ENCODE results near the gene ATF4. TPM values are rescaled to one million over a fixed set of nuclear protein-coding genes. Genes with fewer than 3 reads are reported as not detected.
"Not testable (repeated sequence)": the region's sequence is repeated elsewhere in the genome, so short reads cannot be mapped to it uniquely, and the experiment has no call there.

ATF4 gene
- polyA plus RNA-seq, 4 donors, result 274 to 319 (median 300) TPM

DNA sequence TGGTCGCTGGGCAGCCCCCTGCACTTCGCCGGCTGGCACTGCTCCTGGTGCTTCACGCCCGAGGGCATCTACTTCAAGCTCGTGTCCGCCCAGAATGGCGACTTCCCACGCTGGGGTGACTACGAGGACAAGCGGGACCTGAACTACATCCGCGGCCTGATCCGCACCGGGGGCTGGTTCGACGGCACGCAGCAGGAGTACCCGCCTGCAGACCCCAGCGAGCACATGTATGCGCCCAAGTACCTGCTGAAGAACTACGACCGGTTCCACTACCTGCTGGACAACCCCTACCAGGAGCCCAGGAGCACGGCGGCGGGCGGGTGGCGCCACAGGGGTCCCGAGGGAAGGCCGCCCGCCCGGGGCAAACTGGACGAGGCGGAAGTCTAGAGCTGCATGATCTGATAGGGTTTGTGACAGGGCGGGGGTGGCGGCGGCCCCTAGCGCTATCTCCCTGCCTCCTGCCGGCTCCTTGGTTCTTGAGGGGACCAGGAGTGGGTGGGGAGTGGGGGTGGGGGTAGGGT, 31.7 kb upstream of the ATF4 start:
- no peak for DNase-seq (ENCODE audit: low read depth in 4 of 4, low spot score in 2 of 4)

DNA sequence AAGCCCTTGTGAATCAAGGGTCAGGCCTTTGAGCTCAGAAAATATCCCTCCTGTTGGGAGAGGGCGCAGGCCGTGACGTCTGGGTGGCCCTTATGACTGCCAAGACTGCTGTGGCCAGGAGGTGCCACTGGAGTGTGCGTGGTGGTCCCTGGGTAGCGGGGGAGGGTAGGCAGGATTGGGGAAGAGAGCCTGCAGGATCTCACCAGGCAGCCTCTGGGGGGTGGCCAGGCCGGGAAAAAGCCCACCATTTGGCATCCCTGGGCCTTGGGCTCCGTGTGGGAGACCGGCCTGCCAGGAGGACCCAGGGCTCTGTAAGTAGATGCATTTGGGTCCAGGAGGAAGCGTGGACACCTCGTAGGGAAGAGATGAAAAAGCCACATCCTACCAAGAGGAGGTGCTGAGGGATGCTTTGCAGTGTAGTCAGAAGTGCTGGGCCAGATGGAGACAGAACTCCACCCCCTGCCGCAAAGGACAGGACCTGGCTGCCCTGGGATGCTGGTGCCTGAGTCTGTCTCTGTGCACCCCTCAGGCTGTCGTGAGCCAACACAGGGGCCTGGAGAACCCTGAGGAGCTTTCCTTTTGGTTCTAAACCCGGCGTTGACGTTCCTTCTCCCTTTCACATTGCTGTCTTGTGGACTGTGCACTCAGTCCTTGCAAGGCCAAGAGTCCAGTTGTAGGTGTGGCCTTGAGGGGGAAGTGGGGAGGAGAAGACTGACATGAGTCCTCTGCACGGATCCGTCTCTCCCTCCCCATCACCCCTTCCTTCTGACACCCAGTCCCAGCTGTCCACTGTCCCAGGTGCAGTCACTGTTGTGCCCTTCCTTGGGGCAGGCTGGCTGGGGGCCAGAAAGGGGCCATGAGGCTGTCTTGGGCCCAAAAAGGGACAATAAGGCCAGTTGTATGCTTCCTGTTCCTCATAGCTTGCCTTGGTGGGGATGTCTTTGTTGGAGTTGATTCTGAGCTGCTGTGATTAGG, 31.0 kb upstream of the ATF4 start:
- no peak for DNase-seq (ENCODE audit: low read depth in 4 of 4, low spot score in 2 of 4)

DNA sequence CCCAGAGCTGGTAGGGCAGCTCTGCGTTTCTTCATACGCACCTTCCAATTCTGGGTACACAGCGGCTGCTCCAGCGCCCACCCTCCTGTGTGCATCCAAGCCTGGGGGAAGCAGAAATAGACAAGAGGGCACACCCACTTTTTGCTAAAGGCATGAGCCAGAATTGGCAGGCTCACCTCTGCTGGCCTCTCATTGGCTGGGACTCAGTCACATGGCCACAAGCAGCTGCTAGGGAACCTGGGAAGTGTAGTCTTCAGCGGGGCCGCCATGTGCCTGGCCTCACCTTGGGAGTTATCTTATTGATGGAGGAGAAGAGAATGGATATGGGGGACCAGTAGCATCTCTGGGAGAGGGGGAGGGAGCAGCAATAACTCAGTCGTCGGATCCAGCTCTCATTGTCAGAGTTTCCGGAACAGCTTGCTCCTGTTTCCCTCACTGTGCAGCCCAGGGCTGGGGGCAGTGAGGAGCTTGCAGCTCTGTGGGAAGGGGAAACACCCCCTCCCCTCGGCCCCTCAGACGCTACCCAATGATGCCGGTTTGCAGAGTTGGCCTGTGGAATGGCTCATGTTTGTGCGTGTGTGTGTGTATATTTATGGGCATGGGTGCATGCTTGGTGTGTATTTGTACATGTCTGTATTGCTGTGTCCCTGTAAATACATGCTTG, 30.1 kb upstream of the ATF4 start:
- no peak for DNase-seq (ENCODE audit: low read depth in 4 of 4, low spot score in 2 of 4)

DNA sequence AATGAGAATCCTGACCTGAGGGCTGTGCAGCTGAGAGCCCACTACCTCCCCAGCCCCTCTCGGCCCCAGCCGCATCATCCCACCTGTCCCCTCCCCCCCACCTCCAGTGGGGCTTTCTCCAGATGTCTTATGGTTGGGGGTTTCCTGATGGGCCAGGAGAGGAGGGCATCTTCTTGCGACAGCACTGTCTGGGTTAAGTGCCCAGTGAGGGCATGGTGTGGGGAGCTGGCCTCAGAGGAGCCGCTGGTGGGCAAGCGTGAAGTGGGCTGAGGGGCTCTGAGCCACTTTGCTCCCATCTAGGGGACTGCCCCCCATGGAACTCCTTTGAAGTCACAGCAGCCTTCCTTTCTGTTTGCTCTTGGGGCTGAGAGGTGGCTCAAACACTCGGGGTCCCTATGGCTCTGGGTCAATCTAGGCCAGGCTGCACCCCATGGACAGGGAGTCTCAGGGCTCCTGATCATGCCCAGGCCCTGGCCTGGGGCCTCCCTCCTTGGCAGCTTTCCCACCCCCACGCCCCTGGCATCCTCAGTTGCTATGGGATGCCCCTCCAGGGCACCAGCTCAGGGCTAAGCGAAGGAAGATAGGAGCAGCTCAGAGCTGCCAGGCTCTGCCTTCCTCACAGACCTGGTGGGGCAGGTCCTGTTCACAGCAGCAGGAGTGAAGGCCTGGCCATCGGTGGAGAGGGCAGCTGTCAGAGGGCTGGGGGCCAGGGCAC, 29.2 kb upstream of the ATF4 start:
- no peak for DNase-seq (ENCODE audit: low read depth in 4 of 4, low spot score in 2 of 4)

DNA sequence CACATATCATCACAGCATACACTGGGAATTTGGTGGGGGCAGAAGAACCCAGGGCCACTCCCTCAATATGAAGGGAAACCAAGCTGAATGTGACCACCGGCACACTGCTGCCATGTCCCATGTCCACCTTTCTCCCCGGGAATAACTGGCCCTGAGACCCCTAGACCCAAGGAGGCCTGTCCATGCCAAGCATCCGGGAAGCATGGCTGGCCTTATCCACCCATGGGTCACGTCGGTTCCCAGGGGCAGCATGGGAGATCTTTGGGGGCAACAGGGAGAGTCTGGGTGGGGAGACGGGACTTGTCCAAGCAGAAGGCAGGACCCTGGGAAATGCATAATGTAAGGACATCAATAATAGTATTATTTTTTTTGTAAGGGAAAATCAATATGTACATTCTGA, 28.7 kb upstream of the ATF4 start:
- DNase-seq (ENCODE audit: low read depth in 4 of 4, low spot score in 2 of 4), result no peak

DNA sequence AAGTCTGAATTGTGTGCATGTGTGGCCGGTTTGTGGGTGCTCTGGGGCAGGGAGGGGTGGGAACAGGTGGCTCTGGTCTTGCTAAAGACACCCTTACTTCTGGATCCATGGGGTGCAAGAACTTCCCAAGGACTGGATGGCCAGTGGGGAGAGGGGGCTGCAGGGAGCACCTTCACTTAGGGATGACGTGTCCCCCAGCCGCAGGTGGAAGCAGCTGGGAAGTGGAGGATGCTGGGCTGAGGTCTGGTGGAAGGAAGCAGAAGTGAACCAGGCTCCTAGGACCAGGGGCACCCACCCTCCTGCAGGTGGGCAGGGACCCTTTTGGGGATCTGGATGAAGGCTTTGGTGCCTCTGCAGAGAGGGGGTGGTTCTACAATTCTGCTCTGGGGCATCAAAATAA, 28.2 kb upstream of the ATF4 start:
- no peak for DNase-seq (ENCODE audit: low read depth in 4 of 4, low spot score in 2 of 4)

DNA sequence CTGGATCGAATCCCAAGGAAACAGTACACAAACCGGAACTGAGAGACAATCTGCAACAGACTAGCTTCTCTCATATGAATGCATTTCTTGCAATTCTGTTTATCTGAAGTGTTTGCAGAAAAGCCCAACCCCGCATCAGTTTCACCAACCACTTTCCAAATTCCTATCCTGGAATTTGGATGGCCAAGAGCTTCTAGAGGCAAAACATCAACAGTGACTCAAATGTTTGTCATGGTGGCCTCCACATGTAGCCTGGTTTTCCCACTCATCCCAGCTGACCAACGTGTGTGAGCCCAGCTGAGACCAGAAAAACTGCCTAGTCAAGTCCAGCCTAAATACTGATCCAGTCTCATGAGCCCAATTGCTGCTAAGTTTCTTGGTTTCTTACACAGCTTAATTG, 26.6 kb upstream of the ATF4 start:
- no peak for DNase-seq (ENCODE audit: low read depth in 4 of 4, low spot score in 2 of 4)

DNA sequence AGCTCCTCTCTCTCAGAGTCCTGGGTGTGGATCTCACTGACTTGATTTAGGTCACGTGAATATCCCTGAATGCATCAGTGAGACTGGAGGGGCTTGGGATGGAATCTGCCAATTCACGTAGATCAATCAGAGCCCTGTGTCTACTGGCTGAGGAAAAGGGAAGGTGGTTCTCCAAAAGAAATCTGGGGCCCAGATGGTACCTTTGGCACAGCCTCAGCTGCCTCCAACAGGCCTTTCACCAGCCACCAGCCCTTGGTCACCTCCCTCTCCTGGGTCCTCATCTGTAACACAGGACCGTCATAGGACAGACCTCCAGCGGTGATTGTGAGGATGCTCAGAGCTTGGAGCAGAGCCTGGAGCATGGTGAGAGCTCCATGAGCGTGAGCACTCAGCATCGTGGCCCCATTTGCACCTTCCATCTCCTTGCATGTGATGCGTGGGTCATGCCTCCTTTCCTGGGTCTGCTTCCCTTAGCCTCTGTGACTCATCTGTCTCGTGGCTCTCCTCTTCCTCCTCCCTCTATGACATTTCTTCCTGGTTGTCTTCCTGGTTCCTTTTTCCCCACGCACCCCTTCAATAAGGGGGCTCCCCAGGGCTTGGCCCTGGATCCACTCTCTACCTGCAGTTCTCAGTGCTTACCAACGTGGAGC, 25.8 kb upstream of the ATF4 start:
- no peak for DNase-seq (ENCODE audit: low read depth in 4 of 4, low spot score in 2 of 4)

DNA sequence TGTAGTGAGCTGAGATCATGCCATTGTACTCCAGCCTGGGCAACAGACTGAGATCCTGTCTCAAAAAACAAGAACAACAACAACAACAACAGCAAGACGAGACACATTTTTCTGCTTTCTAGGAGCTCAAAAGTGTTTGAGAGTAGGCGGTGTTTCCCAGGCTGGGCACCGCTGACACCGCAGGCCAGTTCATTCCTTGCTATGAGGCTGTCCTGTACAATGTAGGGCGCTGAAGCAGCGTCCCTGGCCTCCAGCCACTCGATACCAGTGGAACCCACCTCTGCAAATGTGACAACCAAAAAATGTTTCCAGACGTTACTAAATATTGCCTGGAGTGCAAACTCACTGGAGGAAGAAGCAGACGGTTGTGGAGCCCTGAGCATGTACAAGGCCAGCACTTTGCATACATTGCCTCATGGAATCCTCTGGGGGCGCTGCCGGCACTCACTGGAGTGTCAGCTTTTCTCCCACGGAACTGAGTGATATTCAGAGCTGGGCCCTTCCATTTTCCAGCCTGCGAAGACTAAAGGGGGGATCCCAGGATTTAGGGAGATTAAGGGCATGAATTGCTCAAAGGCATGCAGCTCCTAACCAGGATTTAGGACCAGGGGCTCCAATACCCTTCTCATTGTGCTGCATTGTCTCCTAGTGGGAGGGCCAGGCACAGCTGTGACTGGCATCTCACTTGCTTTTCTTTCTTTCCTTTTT, 24.1 kb upstream of the ATF4 start:
- peak in 1 of 4 donors; percentile 69 for DNase-seq (ENCODE audit: low read depth in 4 of 4, low spot score in 2 of 4)

DNA sequence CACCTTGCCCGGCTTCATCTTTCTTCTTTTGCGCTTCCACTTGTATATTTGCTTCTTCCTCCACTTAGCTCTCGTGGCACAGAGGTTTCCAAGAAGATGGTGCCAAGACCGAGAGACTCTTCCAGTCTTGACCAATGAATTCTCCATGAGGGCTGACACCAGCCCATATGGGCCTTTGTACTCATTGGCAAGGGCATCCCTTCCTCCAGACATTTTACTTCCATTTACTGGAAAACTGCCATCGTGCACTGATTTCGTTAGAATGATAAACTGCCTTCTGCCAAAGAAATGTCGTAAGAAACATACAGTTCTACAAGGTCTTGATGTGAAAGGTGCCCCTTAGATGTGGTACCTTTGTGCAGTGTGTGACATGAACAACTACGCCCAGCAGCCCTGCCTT, 22.9 kb upstream of the ATF4 start:
- no peak for DNase-seq (ENCODE audit: low read depth in 4 of 4, low spot score in 2 of 4)

DNA sequence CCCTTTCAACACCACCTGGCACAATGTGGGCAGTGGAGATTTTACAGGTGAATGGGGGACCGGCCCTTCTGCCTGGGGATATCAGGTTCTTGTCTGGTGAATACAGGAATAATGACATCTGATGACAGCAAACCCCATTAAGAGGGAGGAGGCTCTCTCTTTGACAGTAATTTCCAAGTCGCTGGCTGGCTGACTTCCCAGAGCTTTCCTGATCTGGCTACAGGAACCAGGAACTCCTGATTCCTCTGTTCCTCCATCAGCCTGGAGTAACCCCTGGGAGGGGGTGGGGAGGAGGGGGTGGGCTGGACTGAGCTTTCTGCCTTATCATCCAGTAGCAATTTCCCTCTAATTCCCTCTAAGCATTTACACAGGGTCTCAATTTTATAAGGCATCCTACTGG, 22.0 kb upstream of the ATF4 start:
- DNase-seq (ENCODE audit: low read depth in 4 of 4, low spot score in 2 of 4), result no peak

DNA sequence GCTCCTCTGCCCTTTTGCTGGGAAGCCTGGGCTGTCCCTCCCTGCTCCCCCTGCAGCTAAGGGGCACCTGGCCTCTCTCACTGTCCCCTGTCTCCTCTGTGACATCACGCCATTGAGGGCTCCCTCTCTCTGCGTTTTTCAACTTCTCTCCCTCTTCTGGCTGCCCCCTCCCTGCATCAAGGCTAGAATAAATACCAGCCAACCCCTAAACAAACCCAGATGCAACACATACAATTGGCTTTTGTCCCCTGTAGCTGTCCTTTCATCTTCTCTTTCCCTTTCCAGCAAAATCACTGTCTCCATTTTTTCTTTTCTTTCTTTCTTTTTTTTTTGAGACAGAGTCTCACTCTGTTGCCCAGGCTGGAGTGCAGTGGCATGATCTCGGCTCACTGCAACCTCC, 21.6 kb upstream of the ATF4 start:
- DNase-seq (ENCODE audit: low read depth in 4 of 4, low spot score in 2 of 4), result no peak

DNA sequence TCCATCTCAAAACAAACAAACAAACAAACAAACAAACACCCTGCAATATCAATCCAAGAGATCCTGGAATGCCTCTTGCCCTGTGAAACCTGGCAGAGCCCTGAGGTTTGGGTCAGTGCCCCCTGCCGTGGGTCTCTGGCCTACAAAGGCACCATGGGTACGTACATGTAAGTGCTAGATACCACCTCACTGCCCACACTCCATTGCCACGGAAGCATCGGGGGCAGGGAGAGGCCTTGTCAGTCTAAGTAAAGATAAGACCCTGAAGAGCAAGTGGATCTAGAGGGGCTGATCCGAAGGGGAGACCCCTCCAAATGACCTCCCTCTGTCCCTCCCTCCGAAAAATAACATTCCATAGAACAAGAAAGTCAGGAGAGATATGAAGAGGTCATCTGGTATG, 20.3 kb upstream of the ATF4 start:
- DNase-seq (ENCODE audit: low read depth in 4 of 4, low spot score in 2 of 4), result no peak

DNA sequence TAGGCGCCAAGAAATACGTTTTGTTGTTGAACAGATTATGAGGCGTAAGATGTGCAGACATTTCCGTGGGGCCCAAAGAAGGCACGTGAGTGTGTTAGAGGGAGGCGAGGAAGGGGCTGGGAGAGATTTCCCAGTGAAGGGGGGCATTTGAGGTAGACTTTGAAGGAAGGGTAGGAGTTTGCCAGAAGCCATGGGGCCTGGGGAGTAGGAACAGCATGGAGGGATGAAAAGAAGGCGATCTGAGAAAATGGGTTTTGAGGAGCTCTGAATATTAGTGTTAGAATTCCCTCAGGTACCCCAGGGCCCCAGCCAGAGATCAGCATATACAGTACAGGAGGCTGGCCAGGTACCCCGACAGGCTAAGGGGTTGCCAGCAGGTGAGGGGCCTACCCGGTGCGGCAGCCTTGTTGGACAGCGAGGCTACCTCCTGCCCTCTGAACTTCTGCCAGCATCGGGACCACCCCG, 18.7 kb upstream of the ATF4 start:
- DNase-seq (ENCODE audit: low read depth in 4 of 4, low spot score in 2 of 4), result no peak

DNA sequence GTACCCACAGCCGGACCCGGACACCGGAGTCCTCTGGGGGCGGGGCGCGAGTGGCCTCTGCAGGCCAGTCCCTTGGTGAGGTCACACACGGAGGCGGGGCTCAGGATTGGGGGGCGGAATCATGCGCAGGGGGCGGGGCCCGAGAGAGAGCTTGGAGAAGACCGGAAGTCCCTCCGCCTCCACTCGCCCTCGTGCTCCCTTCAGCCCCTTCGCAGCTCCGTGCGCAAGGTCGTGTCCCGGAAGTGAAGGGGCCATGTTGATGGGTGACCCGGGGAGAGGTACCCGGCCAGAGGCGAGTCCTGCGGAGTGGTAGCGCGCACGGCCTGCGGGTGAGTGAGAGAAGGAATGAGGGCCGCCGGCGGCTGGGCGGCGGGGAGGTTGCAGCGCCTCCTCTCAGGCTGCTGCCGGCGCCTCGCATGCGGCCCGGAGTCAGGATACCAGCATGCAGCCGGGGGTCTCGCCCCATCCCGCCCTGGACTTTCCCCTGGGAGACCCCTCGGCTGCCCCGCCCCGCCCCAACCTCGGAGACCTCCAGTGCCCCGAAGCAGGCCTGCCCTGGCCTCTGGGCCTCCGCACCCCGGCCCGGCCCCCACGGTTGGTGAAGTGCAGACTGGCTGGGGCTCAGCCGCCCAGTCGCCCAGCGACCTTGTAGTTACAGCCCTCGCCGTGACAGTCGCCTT, 18.1 kb upstream of the ATF4 start, which contains the start of gene MIEF1:
MIEF1 (plus strand) TSS at position 182 of the 680 bp plus-strand sequence. CDS start 9,005 bp downstream, outside the sequence.
- peak; percentile 75 to 96 (median 90) for DNase-seq (ENCODE audit: low read depth in 4 of 4, low spot score in 2 of 4)

DNA sequence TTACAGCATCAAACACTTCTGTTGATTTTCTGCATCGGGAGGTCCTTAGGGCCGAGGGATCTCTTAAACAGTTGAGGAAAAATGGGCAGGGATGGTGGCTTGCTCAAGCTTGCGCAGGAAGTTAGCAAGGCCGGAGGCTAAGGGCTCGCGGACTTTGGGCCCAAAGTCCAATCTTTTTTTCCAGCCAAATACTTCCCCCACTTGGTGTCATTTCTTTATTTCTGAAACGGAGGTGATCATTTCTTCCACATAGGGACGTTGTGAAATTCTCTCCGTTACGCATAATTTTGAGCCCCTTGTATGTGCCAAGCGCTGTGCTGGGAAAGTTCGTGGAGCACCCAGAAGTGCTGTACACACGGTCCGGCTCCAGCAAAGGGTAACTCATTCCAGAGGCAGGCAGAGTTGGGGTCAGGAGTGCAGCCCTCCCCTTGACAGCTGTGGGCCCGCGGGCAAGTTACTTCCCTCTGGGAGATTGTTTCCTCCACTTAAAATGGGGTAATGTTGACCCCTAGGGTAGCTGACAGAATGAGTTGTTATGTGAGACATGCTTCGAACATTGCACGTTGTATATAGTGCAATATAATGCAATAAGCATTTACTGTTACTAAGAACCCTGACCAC, 17.5 kb upstream of the ATF4 start:
- DNase-seq (ENCODE audit: low read depth in 4 of 4, low spot score in 2 of 4), result no peak

DNA sequence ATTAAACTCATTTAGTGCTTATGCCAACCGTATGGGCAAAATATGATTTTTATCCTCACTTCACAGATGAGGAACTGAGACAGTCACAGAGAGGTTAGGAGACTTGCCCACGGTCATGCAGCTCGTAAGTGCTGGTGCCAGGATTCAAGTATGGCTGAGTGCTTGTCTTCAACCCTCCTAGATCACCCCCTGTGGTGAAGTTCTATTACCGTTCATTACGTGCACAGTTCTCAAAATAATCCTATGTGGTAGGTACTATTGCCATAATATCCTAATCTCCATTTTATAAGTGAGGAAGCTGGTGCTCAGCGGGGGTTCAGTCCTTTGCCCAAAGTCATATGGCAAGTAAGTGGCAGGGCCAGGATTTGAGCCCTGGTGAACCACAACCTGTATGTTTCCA, 16.7 kb upstream of the ATF4 start:
- no peak for DNase-seq (ENCODE audit: low read depth in 4 of 4, low spot score in 2 of 4)

DNA sequence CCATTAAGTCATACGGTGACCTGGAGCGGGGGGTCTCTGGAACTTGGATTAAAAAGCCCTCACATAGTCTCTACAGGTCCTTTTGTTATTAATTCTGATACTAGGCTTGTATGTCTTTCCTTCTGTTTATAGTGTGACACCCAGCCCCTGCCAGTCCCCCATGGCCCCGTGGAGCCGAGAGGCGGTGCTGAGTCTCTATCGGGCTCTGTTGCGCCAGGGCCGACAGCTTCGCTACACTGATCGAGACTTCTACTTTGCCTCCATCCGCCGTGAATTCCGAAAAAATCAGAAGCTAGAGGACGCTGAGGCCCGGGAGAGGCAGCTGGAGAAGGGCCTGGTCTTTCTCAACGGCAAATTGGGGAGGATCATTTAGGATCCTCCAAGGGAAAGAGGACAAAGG, 16.3 kb upstream of the ATF4 start:
- DNase-seq (ENCODE audit: low read depth in 4 of 4, low spot score in 2 of 4), result no peak

DNA sequence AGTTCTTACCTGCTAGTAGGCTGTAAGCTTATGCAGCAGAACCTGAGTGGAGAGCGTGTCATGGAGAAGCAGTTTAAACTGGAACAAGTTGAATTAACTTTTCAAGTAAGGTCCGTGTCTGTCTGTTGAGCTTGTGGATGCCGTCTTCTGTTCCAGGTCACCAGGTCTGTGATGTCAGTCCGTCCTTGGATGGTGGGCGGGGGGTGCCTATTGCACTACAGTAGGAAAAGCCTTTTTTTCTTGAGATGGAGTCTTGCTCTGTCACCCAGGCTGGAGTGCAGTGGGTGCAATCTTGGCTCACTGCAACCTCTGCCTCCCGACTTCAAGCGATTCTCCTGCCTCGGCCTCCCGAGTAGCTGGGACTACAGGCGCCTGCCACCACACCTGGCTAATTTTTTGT, 13.3 kb upstream of the ATF4 start:
- DNase-seq (ENCODE audit: low read depth in 4 of 4, low spot score in 2 of 4), result not testable (repeated sequence)
